HepG2 (cell line): Measurements from ENCODE around the gene PLA2G4C. TPM values are rescaled to one million over a fixed set of nuclear protein-coding genes. Genes with fewer than 3 reads are reported as not detected.

Source experiments
- ATAC-seq: fragments of 200-7000 bp; cut with Tn5 transposase; 3 replicates; pipeline ENCODE4 v1.9.1; 2020; ENCODE audit warnings: mild to moderate bottlenecking, moderate library complexity
- BruUV-seq: library from RNA; stranded (reverse); fragments of 400-500 nt; replicated peaks from 2 replicates; lab custom pipeline; 2021; lab: Mats Ljungman, UMichigan
- CTCF ChIA-PET: fragments of 300-600 bp; formaldehyde crosslinking; extraction: SDS; loops from one replicate; lab custom pipeline; 2021; ENCODE audit warnings: low total read pairs, inconsistent platforms, low intra/inter-chr PET ratio; lab: Yijun Ruan, JAX
- POLR2A ChIA-PET: fragments of 350-600 bp; sonication (Branson Sonifier 250); formaldehyde crosslinking; loops from one replicate; lab custom pipeline; 2020; ENCODE audit warnings: antibody characterized with exemption, inconsistent platforms; lab: Yijun Ruan, JAX
- DNase-seq: peaks from one replicate; pipeline ENCODE4 v3.0.0-alpha.2; 2015; ENCODE audit warnings: low spot score
- FAIRE-seq: peaks from 3 replicates; lab custom pipeline; 2011; peaks lifted over from hg19 to GRCh38; lab: Jason Lieb, UNC
- H2AFZ ChIP-seq: one replicate; pipeline ENCODE4 v1.6.1; 2011; ENCODE audit warnings: low read length, inconsistent platforms
- H3K27ac ChIP-seq: fragments of 300-600 bp; 3 replicates; pipeline ENCODE4 v1.8.0; 2011; ENCODE audit warnings: mixed run types, mild to moderate bottlenecking, mixed read lengths, low read length, inconsistent platforms; ENCODE audit not compliant: insufficient read depth; ENCODE audit errors: extremely low read length
- H3K27me3 ChIP-seq, 2 experiments: fragments of 200-600 bp in 1 of 2; 2 replicates in 1 of 2; 3 replicates in 1 of 2; pipeline versions ENCODE4 v1.6.0 to v1.8.0; 2011; ENCODE audit warnings: low read length in 2 of 2, mild to moderate bottlenecking in 2 of 2, moderate library complexity in 2 of 2, inconsistent platforms in 1 of 2; ENCODE audit not compliant: insufficient read depth in 2 of 2, control insufficient read depth in 1 of 2
- H3K36me3 ChIP-seq, 2 experiments: fragments of 200-600 bp in 1 of 2; replicated peaks in 1 of 2; 2 replicates in 1 of 2; 3 replicates in 1 of 2; pipeline versions ENCODE4 v1.5.1 to v1.8.0; 2011; ENCODE audit warnings: low read length in 2 of 2, inconsistent platforms in 1 of 2; ENCODE audit not compliant: insufficient read depth in 2 of 2, control insufficient read depth in 1 of 2
- H3K4me1 ChIP-seq: 2 replicates; pipeline ENCODE4 v1.5.1; 2012; ENCODE audit warnings: low read length, inconsistent platforms; ENCODE audit not compliant: insufficient read depth
- H3K4me2 ChIP-seq: 2 replicates; pipeline ENCODE4 v1.6.0; 2011; ENCODE audit warnings: low read depth, low read length, inconsistent platforms
- H3K4me3 ChIP-seq, 3 experiments: fragments of 200-600 bp in 1 of 3; sonication (generic), shearing (Covaris generic) in 1 of 3; replicated peaks in 1 of 3; 2 replicates each; pipeline ENCODE4 v1.5.1; 2011 to 2016; ENCODE audit warnings: low read length in 3 of 3, inconsistent platforms in 2 of 3, low read depth in 2 of 3, mild to moderate bottlenecking in 2 of 3, control low read depth in 1 of 3, mixed read lengths in 1 of 3; ENCODE audit not compliant: insufficient read depth in 1 of 3
- H3K79me2 ChIP-seq: one replicate; pipeline ENCODE4 v1.6.1; 2011; ENCODE audit warnings: low read length, inconsistent platforms; ENCODE audit not compliant: insufficient read depth
- H3K9ac ChIP-seq: 2 replicates; pipeline ENCODE4 v1.6.0; 2011; ENCODE audit warnings: mild to moderate bottlenecking, low read depth, low read length, inconsistent platforms; ENCODE audit not compliant: insufficient read depth
- H3K9me3 ChIP-seq: 2 replicates; pipeline ENCODE4 v1.5.1; 2012; ENCODE audit warnings: mild to moderate bottlenecking, low read length
- H4K20me1 ChIP-seq: 2 replicates; pipeline ENCODE4 v1.6.0; 2011; ENCODE audit warnings: inconsistent platforms, mild to moderate bottlenecking, low read length, moderate library complexity; ENCODE audit not compliant: insufficient read depth
- CBX5 ChIP-seq: sonication (generic); formaldehyde crosslinking; IDR thresholded peaks from 2 replicates; pipeline ENCODE4 v1.4.0; 2020; ENCODE audit warnings: missing genetic modification reagents, borderline replicate concordance
- CEBPZ ChIP-seq: IDR thresholded peaks from 2 replicates; pipeline ENCODE4 v1.6.1; 2012; ENCODE audit warnings: low read length, improper control_type of control experiment
- CSRNP1 ChIP-seq: sonication (generic); formaldehyde crosslinking; IDR thresholded peaks from 2 replicates; pipeline ENCODE4 v1.8.1; 2023; ENCODE audit warnings: mild to moderate bottlenecking, missing genetic modification reagents
- GATAD2A ChIP-seq: IDR thresholded peaks from 2 replicates; pipeline ENCODE4 v1.6.1; 2016
- RAD51 ChIP-seq: fragments of 450-650 bp; IDR thresholded peaks from 2 replicates; pipeline ENCODE4 v1.6.1; 2016; ENCODE audit warnings: borderline replicate concordance
- USF2 ChIP-seq, 2 experiments: sonication (generic) in 1 of 2; formaldehyde crosslinking in 1 of 2; IDR thresholded peaks; 2 replicates each; pipeline versions ENCODE4 v1.5.1 to v1.6.1; 2011 to 2020; ENCODE audit warnings: borderline replicate concordance in 1 of 2, low read depth in 1 of 2, low read length in 1 of 2, mild to moderate bottlenecking in 1 of 2, missing genetic modification reagents in 1 of 2, moderate library complexity in 1 of 2
- ZBTB1 ChIP-seq: sonication (generic); formaldehyde crosslinking; IDR thresholded peaks from 2 replicates; pipeline ENCODE4 v1.4.0; 2020; ENCODE audit warnings: missing genetic modification reagents, borderline replicate concordance
- ZBTB2 ChIP-seq: sonication (generic); formaldehyde crosslinking; IDR thresholded peaks from 2 replicates; pipeline ENCODE4 v1.8.0; 2022; ENCODE audit warnings: low read depth, missing genetic modification reagents
- ZNF224 ChIP-seq: sonication (generic); formaldehyde crosslinking; IDR thresholded peaks from 2 replicates; pipeline ENCODE4 v1.5.0; 2020; ENCODE audit warnings: mild to moderate bottlenecking, missing genetic modification reagents
- ZNF331 ChIP-seq: sonication (generic); formaldehyde crosslinking; IDR thresholded peaks from 2 replicates; pipeline ENCODE4 v1.4.0; 2020; ENCODE audit warnings: missing genetic modification reagents
- ZNF784 ChIP-seq: sonication (generic); formaldehyde crosslinking; IDR thresholded peaks from 2 replicates; pipeline ENCODE4 v1.5.1; 2020; ENCODE audit warnings: missing genetic modification reagents, mild to moderate bottlenecking, borderline replicate concordance
- ZNF850 ChIP-seq: sonication (generic); formaldehyde crosslinking; conservative IDR thresholded peaks from 2 replicates; pipeline ENCODE4 v1.9.0; 2021; ENCODE audit warnings: mild to moderate bottlenecking, missing genetic modification reagents
- ZNF878 ChIP-seq: sonication (generic); formaldehyde crosslinking; IDR thresholded peaks from 2 replicates; pipeline ENCODE4 v1.8.1; 2023; ENCODE audit warnings: mild to moderate bottlenecking, missing genetic modification reagents, moderate library complexity
- WGBS: methylation state at CpG from one replicate; pipeline ENCODE4 v1.1.6; 2017; ENCODE audit warnings: low lambda C conversion rate; 5-methylcytosine and 5-hydroxymethylcytosine counted together
- in situ Hi-C: cut with HindIII; loops from 2 replicates; pipeline ENCODE4 v1.10.0; 2017; ENCODE audit warnings: low pct_unique_long_range_greater_than_20kb; ENCODE audit not compliant: extremely low pct_ligation_motif_present
- intact Hi-C: fragments of 100-400 bp; cut with micrococcal nuclease; formaldehyde crosslinking; loops from one replicate; pipeline ENCODE4 v1.10.0; 2022; ENCODE audit not compliant: unreplicated experiment
- polyA plus RNA-seq, 8 experiments: library from polyadenylated mRNA; depleted of rRNA in 3 of 8; stranded (reverse) in 7 of 8; unstranded in 1 of 8; fragments of >200 nt; fragmentation: Illumina TruSeq in 4 of 8; extraction: Trizol in 4 of 8; gene quantifications; 2 replicates each; pipeline versions ENCODE4 v1.2.1 to v1.2.3, GENCODE V29; 2011 to 2016; ENCODE audit warnings: low read depth in 4 of 8, missing spikeins in 1 of 8, mixed read lengths in 1 of 8; ENCODE audit not compliant: insufficient read depth in 1 of 8
- total RNA-seq, 5 experiments: library from RNA; depleted of rRNA; stranded (reverse); fragments of >200 nt; fragmentation: Illumina TruSeq; extraction: Trizol; gene quantifications; 2 replicates each; pipeline ENCODE4 v1.2.3, GENCODE V29; 2016; ENCODE audit warnings: low read depth in 1 of 5

Gene PLA2G4C
- total and polyA plus RNA-seq, 2 of the 13 experiments (the other 11 are each of a cell fraction or from before 2014, with no cell fraction given), result 1.6 to 1.7 TPM

GRCh38 chr19:48111280-48111679 lies 663 bp upstream of the PLA2G4C start:
- no peak for FAIRE-seq
- ATAC-seq, result no peak
- no peak for DNase-seq
- Histone ChIP-seq H3K79me2 (no peaks in the 10 kb centered on the region), H3K4me2 (peak overlapping the region; percentile 89), H3K4me1 (peaks cover 18% of the 10 kb centered on the region), H3K27me3 (no peaks in the 10 kb centered on the region; a peak in 1 of 5 replicates), H2AFZ (no peak overlapping the region), H3K27ac (no peak overlapping the region), H4K20me1 (no peaks in the 10 kb centered on the region), H3K9ac (no peak overlapping the region), H3K4me3 (peak overlapping the region in 1 of 3 experiments; percentile 87; a peak in 1 of 6 replicates), H3K9me3 (no peaks in the 10 kb centered on the region), H3K36me3 (peaks cover 6 to 8% of the 10 kb centered on the region in 2 experiments; a peak in 2 of 5 replicates)
- ChIA-PET CTCF (no interaction called here), POLR2A (interaction anchor here (1.2 to 1.5 kb wide), 4 partner anchors 8 to 58 kb away, joined by 3 to 6 read pairs (median 5); partner anchors contain the start of gene LIG1)
- WGBS, result 79% methylated on average over 7 of the region's 7 CpGs
- BruUV-seq, result no TSS peak
- intact Hi-C loops, result no loop called here
- in situ Hi-C loops, result no loop called here
- TF ChIP-seq ZNF224, result no peak
- TF ChIP-seq CEBPZ, result no peak
- TF ChIP-seq ZBTB2, result no peak
- no peak for TF ChIP-seq CSRNP1 (CRISPR knock-in tag)
- no peak for TF ChIP-seq ZNF850 (CRISPR knock-in tag)
- no peak for TF ChIP-seq GATAD2A (CRISPR knock-in tag)
- no peak for TF ChIP-seq ZBTB1 (CRISPR knock-in tag)
- TF ChIP-seq CBX5 (CRISPR knock-in tag), result no peak
- TF ChIP-seq RAD51, result 0 out of 2 replicates have a peak, but pooled peaks have one; percentile 36
- peak; percentile 70 for TF ChIP-seq USF2 (IDR thresholded peaks at IDR 0.05; ENCODE audit: low read depth, low read length)
- TF ChIP-seq USF2 (CRISPR knock-in tag; IDR thresholded peaks at IDR 0.05; ENCODE audit: borderline replicate concordance), result peak; percentile 70; the same call in 1 of the 2 replicates
- TF ChIP-seq ZNF331 (CRISPR knock-in tag), result no peak
- no peak for TF ChIP-seq ZNF784 (CRISPR knock-in tag)
- TF ChIP-seq ZNF878 (CRISPR knock-in tag), result no peak
